Measurements from ENCODE around the gene MRPS15.
"Not testable (repeated sequence)": the region's sequence is repeated elsewhere in the genome, so short reads cannot be mapped to it uniquely, and the experiment has no call there.

The MRPS15 gene

DNA sequence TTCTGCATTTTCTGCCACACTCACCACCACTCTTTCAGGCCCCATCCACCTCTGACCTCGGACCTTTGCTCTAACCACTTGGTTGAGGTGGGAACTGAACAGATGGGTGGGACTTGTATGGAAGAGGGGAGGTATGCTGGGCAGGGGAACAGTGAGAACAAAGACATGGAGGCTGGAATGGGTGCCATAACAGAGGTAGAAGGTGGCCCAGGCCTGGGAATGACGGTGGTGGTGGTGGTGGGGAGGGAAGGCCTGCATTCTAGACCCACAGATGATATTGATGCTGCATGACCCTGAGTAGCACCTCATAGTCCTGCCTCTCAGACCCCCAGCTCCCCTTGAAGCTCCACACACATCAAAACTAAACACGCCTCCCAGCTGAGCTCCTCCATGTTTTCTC is 23.7 kb upstream of the MRPS15 start:
- no peak overlapping the region for H3K4me3 ChIP-seq
- DNase-seq (ENCODE audit: low spot score): no peak
- TF ChIP-seq, protein P1, sequence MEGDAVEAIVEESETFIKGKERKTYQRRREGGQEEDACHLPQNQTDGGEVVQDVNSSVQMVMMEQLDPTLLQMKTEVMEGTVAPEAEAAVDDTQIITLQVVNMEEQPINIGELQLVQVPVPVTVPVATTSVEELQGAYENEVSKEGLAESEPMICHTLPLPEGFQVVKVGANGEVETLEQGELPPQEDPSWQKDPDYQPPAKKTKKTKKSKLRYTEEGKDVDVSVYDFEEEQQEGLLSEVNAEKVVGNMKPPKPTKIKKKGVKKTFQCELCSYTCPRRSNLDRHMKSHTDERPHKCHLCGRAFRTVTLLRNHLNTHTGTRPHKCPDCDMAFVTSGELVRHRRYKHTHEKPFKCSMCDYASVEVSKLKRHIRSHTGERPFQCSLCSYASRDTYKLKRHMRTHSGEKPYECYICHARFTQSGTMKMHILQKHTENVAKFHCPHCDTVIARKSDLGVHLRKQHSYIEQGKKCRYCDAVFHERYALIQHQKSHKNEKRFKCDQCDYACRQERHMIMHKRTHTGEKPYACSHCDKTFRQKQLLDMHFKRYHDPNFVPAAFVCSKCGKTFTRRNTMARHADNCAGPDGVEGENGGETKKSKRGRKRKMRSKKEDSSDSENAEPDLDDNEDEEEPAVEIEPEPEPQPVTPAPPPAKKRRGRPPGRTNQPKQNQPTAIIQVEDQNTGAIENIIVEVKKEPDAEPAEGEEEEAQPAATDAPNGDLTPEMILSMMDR (IDR thresholded peaks at IDR 0.05): no peak
- H3K27ac ChIP-seq: no peak overlapping the region

DNA sequence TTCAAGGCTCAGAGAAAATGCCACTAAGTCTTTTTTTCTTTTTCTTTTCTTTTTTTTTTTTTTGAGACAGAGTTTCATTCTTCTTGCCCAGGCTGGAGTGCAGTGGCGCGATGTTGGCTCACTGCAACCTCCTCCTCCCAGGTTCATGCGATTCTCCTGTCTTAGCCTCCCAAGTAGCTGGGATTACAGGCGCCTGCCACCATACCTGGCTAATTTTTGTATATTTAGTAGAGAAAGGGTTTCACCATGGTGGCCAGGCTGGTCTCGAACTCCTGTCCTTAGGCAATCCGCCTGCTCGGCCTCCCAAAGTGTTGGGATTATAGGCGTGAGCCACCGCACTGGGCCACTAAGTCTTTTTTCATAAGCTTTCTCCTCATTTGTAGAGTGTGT is 23.1 kb upstream of the MRPS15 start:
- H3K4me3 ChIP-seq; DNase-seq (ENCODE audit: low spot score); H3K27ac ChIP-seq: not testable (repeated sequence)

DNA sequence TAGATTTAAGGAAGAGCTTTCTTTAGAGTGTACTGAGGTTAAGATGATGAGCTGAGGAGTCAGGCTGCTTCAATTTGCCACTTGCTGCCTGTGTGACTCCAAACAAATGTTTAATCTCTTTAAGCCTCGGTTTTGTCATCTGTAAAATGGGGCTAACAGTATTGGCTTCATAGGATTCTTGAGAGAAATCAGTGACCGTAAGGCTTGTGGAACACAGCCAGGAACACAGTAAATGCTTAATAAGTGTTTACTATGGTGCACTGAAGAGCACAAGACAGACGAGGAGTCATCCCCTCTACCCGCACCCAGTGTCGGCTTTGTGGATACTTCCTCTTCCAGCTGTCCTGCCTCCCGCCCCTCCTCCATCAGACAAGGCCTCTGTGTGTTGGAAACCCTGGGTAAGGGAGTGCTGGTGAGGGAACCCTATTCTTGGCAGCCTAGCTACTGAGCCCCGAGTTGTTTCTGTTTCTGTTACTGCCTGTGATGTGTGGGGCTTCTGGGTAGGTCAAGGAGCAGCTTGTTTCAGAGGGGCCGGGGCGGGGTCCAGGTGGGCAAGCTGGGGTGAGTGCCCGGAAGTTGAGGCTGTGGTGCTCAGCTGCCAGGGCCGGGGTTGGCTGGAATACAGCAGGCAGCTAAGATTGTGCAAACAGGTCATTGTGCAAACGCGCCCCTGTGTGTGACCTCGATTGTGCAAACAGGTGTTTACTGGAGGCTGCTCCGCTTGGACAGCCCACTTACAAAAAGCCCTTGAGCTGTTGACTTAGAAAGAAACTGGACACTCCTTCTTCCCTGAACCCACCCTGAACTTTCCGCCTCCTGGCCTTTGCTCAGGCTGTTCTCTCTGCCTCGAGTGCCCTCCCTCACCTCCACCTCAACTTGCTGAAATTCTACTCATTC is 22.5 kb upstream of the MRPS15 start:
- TF ChIP-seq, protein P1 (IDR thresholded peaks at IDR 0.05): no peak
- DNase-seq (ENCODE audit: low spot score): no peak
- no peak overlapping the region for H3K4me3 ChIP-seq
- H3K27ac ChIP-seq: peak overlapping the region in 1 of 2 donors; percentile 71

DNA sequence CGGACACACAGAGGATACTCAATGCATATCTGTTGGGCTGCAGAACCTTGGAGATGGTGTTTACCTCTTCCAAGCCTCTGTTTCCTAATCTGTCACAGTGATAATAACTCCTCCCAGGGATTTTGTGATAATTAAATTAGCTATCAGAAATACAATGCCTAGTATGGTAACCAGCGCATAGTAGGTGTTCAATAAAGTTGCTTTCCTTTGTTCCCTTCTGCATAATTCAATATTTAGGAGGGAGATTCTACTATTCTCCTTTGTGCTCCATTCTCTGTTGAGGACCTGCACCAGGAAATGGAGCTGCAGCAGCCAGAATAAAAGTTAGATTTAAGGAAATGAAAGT is 21.9 kb upstream of the MRPS15 start:
- H3K4me3 ChIP-seq: no peak overlapping the region
- no peak for DNase-seq (ENCODE audit: low spot score)
- TF ChIP-seq, protein P1 (IDR thresholded peaks at IDR 0.05): no peak
- H3K27ac ChIP-seq: peak overlapping the region in 1 of 2 donors; percentile 20

DNA sequence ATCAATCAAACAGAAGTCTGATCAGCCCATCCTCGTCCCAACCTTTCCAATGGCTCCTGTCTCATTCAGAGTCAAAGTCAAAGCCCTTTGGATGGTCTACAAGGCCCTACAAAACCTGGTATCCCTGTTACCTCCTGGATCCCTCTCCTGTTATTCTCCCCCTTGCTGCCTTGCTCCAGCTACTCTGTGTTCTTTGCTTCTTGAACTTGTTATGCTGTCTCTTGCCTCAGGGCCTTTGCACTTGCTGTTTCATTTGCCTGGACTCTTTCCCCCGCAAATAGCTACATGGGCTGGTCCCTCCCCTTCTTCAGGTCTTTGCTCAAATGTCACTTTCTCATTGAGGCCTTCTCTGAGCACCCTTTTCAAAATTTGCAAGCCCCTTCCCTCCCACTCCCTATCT is 19.9 kb upstream of the MRPS15 start:
- Histone ChIP-seq H3K4me3 (no peak overlapping the region), H3K27ac (no peak overlapping the region)
- TF ChIP-seq, protein P1 (IDR thresholded peaks at IDR 0.05): no peak
- no peak for DNase-seq (ENCODE audit: low spot score)

DNA sequence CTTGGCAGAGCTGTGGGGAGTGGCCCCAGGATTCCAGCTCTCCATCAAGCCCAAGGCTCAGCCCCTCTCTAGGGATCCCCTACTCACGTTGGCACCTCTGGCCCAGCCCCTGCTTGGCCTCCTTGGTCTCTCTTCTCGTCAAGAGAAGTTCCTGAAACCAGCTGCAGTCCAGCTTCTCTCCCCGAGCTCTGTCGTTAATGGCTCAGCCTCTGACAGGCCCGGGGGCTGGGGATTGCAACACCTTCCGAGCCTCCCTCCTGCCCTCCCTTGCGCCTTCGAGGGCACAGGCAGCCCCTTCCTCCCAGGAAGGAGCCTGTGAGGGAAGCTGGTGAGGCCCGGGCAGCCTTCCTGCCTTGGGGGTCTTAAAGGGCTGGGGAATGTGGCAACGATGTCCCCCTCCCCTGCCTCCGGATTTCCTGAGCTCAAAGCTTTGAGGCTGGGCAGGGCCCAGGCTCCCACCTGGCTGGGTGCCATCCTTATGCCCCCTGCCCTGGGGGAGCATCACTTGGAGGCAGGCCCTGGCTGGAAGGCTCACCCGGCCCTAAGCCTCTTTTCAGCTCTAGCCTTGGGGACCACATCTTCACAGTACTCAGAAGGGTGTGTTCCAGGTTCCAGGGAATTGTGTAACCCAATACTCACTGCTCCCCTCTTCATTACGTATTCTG is 18.7 kb upstream of the MRPS15 start, which contains the start of gene CSF3R:
CSF3R (minus strand) TSS at position 190 of the 665 bp plus-strand sequence. CDS start 3,417 bp downstream, outside the sequence.
- TF ChIP-seq, protein P1 (IDR thresholded peaks at IDR 0.05): no peak
- no peak for DNase-seq (ENCODE audit: low spot score)
- peak within 1 kb of the TSS; percentile 50 for H3K4me3 ChIP-seq
- no peak within 1 kb of the TSS for H3K27ac ChIP-seq

DNA sequence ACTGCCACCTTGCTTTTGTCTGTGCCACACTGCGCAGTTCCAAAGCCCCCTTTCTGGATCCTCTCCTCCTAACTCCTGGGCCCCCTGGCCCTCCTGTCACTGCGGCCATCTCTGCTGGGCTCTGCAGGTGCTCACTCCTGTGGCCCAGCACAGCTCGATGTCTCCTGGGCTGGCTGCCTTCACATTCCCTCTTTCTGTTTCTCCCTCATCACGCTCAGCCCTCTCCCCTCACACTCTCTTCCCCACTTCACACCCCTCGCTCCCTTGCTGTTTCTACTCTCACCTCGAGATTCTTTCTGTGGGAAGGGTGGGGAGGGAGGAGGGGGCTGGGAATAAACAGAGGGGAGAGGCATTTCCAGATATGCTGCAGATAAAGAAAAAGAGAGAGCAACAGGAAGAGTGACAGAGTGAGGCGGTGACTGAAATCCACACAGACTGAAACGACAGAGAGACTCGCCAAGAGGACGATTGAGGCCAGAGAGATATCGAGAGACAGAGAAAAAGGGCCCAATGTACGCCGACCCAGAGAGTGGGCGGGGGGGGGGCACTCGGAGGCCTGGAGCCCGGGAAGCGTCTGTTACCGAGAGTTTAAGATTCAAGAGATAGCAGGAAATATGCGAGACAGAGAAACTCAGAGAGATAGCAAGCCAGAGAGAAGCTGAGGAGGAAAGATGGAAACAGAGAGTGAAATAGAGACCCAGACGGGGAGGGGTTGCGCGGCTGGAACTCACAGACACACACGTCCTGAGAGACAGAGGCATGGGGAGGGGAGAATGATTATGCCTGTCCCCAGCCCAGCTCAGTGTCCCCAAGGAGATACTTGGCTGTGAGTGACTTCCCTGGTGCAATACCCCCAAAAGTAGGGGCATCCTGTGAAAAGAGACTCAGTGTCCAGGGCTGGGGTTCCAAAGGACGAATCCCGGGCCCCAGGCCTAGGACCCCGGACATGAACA is 17.9 kb upstream of the MRPS15 start:
- DNase-seq (ENCODE audit: low spot score): no peak
- TF ChIP-seq, protein P1 (IDR thresholded peaks at IDR 0.05): no peak
- H3K4me3 ChIP-seq: peak overlapping the region; percentile 50
- no peak overlapping the region for H3K27ac ChIP-seq
